Activated CD4-positive, CD25-positive, alpha-beta regulatory T cell treated with anti-CD3 and anti-CD28 coated beads, Interleukin-2, amount 50 U/mL, for 72 hours (primary cell): ENCODE measurements around the gene SATB1.
A peak's percentile ranks its signal among the peaks of the same experiment; 100 is the strongest.
"Not testable (repeated sequence)": the region's sequence is repeated elsewhere in the genome, so short reads cannot be mapped to it uniquely, and the experiment has no call there.

Source experiments
- DNase-seq: peaks from one replicate; pipeline ENCODE4 v3.0.0; 2021

SATB1 gene

DNA sequence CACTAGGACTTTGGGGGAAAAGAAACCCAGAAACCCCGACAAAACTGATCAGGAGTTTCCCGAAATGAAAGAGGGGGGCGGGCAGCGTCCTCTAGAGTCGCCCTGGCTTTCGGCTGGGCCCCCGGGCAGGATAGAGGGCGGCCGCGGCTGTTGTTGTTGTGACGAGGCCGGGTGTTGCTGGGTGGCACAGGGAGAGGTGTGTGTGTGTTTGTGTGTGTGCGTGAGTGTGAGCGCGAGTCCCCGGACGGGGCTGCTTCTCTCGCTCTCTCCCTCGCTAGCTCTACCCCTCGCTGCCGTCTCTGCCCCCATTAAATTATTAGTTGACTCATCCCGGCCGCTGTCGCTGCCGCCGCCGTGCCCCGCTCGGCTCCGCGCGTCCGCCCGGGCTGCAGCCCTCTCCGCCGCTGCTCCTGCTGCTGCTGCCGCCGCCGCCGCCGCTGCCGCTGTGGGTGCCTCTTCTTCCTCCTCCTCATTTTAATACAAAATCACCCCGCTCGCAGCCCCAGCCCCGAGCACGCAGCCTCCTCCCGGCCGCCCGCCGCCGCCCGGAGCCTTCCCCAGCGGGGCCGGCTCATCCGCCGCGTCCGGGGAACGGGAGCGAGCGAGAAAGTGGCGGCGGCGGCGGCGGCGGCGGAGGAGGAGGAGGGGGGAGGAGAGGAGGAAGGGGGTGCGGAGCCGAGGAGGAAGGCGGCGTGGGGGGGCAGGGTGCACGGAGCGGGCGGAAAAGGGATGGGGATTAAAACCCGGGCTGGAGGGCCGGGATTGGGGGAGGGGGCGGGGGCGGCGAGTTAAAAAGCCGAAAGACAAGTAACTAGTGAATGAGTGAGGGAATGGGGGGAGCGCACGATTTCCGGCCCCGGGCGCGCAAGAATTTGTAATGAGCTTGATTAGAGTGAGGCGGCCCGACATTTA lies at the start of gene SATB1:
Gene SATB1, minus strand, starts transcription at position 611 of the 912 bp plus-strand sequence. CDS start 4,372 bp downstream, outside the sequence.
- DNase-seq = peak; percentile 65

DNA sequence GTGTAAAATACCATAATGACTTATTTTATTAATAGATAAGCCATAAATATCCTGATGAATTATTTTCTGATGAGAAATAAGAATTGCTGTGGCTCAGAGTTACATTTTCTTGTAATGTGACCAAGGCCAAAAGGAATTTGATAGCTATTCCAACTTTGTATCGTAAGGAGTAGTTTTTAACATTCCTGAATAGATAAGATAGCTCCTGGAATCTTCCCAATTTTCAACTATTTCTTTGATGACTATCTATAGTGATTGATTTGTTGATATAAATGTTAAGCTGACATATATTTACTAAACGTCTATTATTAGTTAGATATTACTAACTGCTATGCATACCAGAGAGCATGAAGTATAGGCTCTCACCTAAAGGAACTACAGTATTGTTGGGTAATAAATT lies 49.1 kb upstream of the SATB1 start:
- no peak for DNase-seq

DNA sequence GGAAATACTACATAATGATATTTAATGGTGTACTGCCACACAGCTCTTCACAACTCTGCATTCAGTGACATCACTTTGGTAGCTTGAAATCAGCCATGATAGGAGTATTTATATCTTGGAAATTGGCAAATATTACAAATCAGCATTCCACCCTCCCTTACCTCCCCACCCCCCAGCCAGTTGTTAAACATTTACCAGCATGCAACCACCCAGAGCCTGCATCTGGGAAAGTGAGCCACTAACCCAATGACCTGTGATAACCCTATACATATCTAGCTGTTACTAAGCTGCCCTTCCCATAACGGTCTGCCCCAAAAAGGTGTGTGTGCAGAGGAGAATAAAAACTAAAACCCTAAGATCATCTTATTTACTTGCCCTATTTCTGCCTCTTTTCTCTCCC lies 44.6 kb upstream of the SATB1 start:
- no peak for DNase-seq

DNA sequence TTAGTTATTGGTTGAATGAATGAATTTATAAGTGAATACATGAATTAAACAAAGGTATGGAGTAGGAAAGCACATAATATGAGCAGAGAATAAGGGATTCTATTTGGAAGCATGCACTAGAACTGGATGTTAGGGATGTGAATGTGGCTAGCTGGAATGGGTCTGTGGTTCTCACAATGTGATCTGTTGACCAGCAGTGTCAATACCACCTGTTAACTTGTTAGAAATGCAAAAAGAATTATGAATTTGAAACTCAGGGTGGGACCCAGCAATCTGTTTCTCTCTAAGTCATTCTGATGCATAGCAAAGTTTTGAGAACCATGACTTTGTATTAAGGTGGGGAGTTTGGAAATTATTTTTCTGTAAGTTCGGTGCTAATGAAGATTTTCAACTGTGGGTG lies 41.0 kb upstream of the SATB1 start:
- DNase-seq = no peak

DNA sequence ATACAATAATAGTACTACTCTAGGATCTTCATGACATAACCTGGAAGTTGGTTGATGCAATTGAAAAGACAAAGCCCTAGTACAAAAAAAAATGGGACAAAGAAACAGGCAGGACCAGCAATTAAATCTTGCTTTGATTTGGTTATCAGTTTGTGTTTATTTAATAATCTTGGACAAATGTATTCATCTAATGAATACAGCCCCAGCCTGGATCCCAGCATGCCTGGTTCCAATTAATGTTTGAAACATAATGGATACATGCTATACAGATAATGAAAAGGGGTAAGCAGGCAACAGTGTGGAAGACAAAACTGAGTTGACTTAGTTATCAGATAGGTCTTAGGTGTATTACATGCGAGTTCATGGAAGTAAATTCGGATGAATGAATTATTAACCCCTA lies 29.6 kb upstream of the SATB1 start:
- no peak for DNase-seq

DNA sequence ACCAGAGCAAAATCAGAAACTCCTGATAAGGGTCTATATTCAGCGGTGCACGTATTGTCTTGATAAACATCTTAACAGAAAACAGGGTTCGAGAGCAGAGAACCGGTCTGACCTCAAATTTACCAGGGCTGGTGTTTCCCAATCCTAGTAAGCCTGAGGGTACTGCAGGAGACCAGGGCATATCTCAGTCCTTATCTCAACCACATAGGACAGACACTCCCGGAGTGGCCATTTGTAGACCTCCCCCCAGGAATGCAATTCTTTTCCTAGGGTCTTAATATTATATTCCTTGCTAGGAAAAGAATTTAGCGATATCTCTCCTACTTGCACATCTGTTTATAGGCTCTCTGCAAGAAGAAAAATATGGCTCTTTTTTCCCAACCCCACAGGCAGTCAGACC lies 24.5 kb upstream of the SATB1 start:
- not testable (repeated sequence) for DNase-seq

DNA sequence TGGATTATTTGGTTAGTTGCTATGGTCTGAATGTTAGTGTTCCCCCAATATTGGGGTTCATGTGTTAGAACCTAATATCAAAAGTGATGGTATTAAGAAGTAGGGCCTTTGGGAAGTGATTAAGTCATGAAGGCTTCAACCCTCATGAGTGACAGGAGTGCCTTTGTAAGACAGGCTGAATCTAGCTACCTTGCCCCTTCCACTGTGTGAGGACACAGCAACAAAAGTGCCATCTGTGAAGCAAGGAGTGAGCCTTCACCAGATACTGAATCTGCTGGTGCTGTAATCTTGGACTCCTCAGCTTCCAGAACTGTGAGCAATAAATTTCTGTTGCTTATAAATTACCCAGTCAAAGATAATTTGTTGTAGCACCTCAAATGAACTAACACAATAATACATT lies 22.6 kb upstream of the SATB1 start:
- no peak for DNase-seq

DNA sequence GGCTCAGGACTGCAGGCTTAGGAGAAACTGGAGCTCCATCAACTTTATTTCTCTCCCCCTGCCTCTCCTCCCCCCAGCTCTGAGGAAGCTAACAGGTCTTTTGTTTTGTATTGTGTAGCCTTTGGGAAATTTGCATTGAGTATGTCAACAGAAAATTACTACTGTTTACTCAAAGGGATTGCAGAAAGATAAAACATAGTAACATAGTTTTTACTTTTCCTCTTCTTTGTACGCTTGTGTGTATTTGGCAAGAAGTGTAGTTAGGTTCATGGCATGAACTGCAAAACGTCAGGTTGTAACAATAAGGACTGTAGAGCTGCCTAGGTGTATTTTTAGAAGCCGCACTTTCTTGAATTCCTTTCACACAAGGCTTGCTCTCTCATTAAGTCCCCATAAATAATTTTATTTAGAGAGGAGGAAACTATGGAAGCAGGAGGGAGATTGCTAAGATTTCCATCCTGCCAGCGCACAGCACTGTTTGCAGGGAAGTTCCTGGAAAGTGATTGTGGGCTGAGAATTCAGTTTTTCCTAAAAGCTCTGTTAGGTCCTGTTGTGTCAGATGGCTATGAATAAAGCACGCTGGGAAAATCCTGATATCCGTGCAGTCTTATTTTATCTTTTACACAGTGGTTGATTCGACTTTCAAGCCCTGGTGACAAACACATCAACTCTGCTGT lies 21.1 kb upstream of the SATB1 start:
- DNase-seq = no peak

DNA sequence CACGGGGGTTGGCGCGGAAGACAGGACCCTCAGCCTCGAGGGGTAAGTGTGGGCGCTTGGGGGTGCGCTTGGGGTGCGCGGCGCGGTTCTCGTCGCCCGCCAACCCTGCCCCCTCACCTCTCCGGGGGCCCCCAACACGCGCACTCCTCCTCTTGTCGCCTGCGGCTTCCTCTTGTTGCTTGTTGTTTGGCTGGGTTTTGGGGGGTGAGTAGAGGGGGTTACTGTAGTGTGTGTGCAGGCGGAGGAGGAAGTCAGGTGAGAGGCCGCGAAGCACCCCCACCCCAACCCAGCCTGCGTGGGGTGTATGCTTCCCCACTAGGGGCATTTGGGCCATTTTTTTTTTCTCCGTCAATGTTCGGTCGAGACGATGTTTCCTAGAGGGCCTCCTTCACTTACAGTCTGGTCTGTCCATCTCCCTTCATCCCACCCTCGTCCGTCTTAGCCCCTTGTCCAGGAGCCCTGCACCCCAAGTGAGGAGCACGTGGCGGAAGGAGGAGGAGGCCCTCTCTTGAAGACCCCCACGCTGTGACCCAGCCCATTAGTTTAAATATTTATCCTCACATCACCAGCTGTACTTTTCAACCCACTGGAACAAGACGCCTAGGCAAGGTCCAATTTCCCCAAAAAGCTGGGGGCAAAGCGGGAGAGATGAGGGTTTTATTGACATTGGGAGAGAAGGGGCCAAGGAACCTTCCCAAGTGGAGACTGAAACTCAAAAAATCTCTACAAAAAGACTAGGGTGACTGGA lies 20.4 kb upstream of the SATB1 start:
- DNase-seq = peak; percentile 61

DNA sequence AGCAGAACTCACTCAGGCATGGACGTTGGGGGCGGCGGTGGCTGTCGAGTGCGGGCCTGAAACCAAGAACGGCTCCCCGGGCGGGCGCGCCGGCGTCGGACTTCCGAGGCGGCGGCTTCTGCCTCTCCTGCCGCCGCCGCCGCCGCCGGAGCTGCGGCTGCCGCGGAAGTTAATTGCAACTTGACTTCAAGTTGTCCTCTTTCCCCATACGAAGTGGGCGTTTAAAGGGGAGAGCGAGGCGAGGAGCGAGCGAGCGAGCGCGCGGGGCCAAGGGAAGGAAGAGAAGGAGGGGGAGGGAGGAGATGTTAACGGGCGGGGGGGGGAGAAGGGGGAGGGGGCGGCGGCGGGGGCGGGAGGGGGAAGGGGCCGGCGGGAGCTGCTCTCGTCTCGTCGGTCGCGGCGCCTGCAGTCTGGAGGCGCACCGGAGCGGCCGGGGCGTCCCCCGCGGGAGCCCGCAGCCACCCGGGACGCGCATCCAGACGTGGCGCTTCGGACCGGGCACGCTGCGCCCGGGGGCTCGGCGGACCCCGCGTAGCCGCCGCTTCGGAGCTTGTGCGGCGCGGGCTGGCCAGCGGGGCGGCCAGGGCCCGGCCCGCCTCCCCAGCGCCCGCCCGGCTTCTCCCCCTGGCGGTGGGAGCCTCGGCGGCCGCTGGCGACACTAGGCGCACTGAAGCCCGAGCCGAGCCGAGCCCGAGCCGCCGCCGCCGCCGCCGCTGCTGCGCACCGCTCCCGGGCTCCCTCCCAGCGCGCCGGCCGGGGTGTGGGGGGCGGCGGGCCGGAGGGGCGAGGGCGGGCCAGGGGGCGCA lies 19.7 kb upstream of the SATB1 start:
- peak; percentile 72 for DNase-seq

DNA sequence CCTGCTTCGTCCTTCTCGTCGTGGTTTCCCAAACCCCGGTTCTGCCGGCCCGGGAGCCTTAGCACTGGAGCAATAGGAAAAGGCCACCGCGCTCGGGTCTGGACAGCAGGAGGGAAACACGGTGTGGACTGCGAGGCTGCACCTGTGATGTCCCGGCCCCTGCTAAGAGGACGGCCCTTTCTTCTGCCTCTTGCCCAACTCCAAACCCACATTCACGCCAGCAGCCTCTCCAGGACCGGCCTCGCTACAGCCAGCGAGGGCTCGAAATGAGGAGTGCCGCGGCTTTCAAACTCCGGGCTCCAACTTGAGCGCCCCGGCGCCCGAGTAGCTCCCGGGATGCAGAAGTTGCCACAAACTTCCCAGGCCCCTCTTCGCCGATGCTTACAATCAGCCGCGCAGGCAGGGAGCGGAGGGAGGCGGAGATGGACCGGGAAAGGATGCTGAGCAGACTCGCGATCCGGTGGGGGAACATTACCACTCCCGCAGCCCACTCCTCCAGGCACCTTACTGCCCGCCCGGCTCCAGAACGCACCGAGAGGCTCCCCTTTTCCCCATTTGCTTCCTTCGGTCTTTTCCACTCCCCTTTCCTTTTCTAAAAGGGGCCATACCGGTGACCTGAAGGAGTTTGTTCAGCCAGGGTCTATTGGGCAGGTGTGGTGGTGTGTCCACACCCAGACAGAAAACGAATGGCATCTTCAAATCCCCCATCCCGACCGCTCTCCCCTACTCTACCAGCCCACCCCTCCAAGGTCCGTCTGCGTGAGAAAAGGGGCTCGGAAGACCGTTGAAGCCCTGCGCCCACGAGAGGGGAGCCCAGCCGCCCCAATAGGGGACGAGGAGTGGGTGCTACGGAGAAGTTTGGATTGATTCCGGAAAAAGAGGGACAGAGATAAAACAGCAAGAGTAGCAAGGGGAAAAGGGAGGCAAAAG lies 18.8 kb upstream of the SATB1 start:
- DNase-seq = peak; percentile 51

DNA sequence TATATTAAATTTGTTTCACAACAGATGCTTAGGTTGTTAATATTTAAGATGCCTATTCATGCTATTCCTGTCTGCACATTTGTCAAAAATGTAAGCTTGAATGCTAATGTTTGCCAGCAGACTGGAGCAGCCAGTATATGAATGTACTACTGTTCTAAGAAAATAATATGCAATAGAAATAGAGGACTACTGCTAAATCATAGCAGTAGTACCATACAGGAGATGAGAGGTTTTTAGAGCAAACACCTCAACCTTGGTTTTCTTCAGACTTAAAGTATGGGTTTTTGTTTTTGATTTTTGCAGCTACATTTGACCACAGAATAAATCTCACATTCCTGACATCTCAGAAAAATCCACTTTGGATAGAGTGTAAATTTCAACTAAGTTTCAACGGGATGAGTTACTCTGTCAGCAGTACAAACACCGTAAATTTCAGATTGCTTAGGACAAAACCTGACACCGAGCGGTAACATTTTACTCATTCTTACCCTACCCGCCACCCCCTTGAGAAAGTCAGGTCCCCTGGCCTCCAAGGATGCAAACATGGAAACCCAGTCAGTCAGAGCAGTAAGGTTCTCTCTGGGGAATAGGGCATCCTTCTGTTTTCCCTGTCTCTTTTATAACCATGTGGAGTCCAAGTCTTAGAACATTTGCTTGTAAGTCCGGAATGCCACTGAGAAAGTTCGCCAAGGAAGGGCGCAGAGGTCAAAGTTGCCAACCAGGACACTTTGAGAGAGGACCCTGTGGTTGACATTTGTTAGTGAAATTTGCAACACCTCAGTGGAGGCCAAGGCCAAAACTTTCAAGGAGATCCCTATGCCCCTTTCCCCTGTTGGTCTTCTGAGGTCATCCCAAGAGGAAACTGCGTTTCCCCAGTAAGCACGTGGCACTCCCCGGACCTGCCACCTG lies 17.9 kb upstream of the SATB1 start:
- DNase-seq = no peak

DNA sequence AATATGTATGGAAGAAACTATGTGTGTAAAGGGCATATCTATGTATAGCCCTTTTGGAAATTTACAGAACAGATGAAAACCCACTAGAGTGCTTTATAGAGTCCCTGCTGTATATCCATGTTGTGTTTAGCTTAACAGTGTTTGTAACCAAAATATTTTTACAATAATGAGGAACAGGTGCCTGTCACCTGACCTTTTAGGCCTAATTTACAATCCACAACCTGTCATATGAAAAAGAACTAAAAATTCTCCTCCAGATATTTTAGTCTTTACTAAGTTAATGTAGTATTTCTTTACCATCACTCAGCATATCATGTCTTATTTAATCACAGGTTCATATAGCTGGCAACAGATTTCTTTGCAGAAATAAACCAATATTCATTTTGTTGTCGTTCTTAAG lies 16.4 kb upstream of the SATB1 start:
- DNase-seq = no peak

DNA sequence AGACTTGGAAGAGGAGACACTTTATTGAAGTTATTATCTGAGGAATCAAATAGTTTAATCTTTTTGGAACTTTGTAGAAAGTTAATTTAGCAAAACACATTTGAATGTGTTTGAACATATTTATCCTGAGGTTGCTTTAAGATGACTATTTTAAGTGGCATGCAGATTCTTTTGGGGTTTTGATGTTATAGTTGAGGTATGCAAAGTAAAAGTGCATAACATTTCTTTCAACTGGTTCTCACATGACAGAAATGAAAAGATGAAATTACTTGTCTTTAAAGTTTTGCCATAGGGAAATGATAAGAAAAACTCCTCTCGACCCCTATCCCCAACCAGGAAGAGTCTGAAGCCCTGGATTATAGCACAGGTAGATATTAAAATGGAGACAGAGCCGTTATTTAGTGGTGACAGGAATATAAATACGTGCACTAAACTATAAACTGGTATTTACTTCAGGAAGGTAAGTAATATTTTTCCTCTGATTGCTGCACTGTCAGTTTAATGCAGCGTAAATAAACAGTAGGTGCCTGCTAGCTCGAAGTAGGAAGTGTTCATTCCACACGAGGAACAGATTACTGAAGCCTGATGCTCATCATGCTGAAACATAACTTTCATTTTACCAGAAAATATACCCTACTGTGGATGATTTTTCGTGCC lies 15.1 kb upstream of the SATB1 start:
- DNase-seq = no peak

DNA sequence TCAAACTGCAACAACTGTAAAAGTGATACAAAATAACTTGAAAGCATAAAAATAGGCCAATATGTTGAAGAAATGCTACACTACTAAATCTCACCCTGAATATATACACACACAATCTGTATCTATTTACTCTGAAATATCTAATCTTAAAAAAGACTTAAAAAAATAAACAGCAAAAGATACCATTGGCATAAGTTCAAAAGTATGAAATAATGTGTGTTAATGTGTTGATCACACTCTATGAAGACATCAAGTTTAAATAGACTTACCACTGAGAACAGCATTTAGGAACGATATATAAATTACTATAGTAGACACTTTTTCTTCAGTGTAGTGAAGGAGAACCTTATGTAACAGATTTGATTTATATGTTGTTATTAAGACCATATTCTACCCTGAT lies 14.1 kb upstream of the SATB1 start:
- DNase-seq = no peak

DNA sequence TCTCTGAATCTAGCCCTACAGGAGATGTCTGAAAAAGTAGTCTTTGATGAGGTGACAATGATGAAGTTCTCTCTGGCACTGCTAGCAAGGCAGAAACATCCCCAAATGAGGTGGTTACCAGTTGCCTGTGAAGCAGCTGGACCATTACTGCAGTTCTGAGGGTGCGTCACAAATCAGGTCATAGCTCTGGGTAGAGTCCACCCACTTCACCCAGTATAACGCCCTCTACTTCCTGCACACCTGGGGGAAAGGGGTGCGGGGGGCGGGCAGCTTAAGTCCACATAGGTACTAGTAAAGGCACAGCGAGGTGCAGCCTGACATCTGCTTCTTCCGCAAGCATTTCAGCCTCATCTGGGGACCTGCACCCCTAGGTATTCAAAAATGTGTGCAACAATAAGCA lies 13.4 kb upstream of the SATB1 start:
- peak; percentile 38 for DNase-seq

DNA sequence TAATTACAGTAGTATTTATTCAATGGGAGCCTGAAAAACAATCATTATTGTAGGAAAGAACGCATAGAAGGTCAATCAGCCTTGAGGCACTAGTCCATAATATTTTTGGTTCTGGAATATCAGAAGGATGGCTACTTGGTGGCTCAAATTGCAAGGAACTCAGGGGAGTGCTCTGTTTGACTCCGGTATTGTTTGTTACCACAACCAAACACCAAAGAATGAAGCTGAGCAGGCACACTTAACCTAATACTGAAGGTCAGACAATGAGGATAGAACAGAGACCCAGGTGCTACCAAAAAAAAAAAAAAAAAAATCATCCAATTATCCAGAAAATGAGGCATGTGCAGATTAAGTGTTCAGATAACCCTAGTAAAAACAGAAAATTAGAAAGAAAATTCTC lies 11.1 kb upstream of the SATB1 start:
- DNase-seq = no peak

DNA sequence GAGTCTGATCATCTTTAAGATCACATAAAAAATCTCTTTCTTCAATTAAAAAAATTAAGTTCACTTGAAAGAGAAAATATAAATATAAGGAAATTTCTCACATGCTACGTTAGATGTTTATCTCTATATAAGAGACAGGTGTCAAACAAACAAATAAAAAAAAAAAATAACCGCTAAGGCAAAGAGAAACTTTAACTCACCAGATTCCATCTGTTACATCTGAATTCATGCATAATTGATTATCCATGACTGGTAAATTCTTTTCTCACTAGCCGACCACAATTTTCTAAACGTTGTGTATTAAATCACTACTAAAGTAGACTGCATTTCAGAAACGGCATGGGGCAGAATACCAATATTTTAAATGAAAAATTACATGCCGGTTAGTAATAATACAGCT lies 9.6 kb upstream of the SATB1 start:
- no peak for DNase-seq

DNA sequence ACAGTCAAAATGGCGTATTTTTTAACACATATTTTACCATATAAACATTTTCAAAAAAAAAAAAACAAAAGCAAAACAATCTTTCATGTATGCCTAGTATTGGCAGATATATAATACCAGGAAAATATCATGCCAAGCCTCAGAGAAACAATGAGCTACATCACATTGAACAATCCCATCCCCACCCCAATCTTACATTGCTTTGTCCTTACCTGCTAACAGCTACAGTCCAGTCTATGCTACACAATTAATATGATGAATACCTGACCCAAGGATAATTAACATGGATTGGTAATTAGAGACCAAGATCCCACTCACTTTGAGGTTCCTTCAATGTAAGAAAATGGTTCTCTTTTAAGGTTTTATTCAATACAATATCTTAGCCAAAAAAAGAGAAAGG lies 7.6 kb upstream of the SATB1 start:
- no peak for DNase-seq

DNA sequence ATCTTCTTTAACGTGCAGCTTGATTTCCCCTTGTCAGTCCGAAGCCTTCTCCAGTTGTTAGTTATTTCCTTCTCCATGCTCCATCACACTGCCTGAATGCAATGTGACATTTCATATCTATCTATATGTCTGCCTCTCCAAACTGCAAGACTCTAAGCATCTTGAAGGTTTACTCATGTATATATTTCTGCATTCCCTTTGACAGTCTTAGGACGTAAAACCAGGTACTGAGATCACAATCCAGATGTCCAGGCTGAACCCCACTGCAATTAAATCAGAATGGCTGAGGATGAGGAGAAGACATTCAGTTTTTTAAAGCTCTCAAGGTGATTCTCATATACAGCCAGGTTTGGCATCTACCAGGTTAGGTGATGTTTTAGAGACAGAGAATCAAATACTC lies 6.1 kb upstream of the SATB1 start:
- DNase-seq = no peak
